Measurements from ENCODE around the gene NATD1.

The NATD1 gene

GRCh38 chr17:21275047-21275578 is 21.9 kb upstream of the NATD1 start:
- DNase-seq, result no peak

GRCh38 chr17:21272881-21273792 is 19.9 kb upstream of the NATD1 start:
- DNase-seq, result no peak

DNA sequence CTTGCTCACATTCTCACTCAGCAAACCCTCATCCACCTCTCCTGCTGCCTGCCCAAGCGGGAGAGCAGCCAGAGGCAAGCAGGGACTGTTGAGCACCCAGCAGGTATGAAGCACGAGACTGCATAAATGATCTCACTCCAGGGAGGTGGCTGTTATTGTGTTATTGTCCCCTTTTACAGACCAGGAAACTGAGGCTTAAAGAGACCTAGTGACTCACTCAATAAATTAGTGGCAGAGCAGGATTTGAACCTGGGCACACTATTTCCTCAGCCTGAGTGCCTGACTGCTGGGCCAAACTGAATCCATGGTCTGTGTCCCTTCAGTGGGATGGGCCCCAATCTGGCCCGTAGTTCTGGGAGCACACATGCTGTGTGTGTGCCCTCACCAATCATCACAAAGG is 19.0 kb upstream of the NATD1 start:
- no peak for DNase-seq

- no peak for DNase-seq
Measured at GRCh38 chr17:21271454-21272183, 18.4 kb upstream of the NATD1 start.

- no peak for DNase-seq
Measured at GRCh38 chr17:21269394-21269793, 16.2 kb upstream of the NATD1 start.

GRCh38 chr17:21268596-21269188 is 15.5 kb upstream of the NATD1 start:
- no peak for DNase-seq

DNA sequence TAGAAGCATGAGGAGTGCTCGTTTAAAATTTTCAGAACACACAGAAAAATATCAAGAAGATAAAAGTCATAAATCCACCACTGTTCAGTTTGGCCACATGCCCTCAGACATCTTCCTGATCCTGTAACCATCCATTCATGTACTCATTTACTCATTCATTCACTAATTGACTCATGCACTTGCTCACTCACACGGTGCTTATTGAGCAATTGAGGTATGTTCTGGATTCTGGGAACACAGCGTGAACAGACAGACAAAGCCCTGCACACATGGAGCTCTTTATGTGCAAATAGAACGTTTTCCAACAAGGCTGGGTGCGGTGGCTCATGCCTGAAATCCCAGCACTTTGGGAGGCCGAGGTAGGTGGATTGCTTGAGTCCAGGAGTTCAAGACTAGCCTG is 10.2 kb upstream of the NATD1 start:
- DNase-seq, result no peak

- DNase-seq, result no peak
Measured at GRCh38 chr17:21262259-21262993, 9.2 kb upstream of the NATD1 start.

GRCh38 chr17:21258593-21258992 is 5.4 kb upstream of the NATD1 start:
- no peak for DNase-seq

DNA sequence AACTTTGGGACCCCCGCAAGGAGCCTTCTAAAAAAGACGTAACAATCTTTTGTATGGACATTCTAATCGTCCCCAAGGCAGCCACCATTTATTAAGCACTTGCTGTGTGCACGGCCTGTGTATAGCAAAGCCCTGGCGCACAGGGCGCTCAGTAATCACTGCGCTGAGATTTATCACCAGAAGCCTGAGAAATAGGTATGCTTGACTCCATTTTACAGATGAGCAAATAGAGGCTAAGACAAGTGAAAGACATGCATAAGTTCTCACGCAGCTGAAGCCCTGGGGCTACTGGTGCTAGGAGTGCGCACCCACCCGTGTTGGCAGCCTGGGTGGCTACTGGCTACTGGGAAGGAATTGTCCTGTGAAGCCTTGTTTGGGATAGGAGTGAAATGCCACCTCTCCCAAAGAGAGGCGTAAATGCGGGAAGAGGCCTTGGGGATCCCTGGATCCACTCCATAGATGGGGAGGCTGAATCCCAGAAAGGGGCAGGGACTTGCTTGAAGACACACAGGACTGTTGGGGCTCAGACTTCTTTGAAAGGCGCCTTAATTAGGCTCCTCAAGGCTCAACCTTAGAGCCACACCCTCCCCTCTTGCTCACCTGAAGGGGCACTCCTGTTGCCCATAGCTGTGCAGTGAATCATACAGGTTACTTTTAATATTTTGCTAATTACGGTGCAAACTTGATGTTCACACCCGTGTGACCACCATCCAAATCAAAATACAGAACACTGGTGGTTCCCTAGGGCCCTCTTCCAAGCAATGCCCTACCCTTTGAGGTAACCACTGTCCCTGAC is 634 bp upstream of the NATD1 start:
- no peak for DNase-seq

DNA sequence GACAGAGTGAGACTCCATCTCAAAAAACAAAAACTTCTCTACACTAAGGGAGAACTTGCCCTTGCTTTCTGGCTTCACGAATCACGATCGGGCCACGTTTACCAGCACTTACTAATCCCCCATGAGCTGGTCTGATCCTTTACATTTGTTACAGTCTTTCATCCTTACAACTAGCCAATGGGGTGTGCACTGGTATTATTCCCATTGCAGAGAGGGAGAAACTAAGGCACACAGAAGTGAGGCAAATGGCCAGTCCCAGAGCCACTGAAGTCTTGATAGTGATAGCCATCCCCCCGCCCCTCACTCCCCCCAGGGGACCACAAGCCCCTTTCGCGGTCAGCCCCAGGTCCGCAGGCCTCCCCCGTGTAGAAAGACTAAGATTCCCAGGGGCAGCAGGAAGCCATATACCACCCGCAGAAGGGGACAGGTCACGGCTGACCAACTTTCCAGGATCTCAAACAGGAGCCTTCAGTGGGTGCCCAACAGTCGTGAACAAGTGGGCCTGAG is 868 bp downstream of the NATD1 start:
- no peak for DNase-seq

DNA sequence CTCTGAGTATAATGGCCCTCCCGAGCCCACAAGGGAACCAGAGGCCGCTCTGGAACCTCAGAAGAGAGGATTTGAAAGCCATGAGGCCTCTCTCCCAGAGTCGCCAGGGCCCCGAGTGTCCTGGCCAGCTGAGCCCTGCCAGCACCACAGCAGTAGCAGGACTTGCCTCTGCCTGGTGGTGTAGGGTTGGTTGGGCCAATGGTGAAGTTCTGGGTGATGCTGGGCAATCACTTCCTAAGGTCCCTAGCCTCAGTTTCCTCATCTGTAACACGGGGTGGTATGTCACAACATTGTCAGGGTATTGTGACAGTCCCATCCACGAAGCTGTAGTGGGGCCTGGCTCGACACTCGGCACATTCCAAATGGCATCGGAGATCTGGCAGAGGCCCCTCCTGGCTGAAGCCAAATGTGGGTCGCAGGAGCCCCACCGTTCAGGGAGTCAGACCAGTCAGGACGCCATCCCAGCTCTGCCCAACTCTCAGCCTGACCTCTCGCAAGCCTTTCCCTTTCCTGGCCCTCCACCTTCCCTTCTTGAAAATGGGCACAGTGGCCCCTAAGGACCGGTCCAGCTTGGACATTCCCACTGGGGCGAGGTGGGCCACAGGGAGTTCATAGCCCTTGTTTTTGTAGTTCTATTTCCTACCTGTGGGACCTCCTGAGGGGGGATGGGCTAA is 1.7 kb downstream of the NATD1 start:
- no peak for DNase-seq

DNA sequence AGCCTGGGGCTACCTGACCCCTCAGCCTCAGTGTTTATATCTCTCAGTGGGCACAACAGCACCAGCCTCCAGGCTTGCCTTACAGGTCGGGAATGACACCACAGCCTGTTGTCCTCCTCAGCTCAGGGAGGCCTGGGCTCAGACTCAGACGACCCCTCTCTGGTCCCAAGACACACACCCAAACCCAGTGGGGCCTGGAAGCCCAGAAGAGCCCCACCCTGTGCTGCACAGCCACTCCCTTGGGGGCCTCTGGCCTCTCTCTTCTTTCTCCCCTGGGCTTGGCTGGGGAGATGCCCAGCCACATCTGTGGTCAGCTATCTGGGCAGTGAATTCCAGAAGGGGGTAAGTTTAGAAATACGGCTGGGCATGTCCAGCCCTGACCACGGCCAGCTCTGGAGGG is 2.4 kb downstream of the NATD1 start:
- DNase-seq, result no peak

GRCh38 chr17:21249920-21250703 is 3.1 kb downstream of the NATD1 start:
- no peak for DNase-seq

DNA sequence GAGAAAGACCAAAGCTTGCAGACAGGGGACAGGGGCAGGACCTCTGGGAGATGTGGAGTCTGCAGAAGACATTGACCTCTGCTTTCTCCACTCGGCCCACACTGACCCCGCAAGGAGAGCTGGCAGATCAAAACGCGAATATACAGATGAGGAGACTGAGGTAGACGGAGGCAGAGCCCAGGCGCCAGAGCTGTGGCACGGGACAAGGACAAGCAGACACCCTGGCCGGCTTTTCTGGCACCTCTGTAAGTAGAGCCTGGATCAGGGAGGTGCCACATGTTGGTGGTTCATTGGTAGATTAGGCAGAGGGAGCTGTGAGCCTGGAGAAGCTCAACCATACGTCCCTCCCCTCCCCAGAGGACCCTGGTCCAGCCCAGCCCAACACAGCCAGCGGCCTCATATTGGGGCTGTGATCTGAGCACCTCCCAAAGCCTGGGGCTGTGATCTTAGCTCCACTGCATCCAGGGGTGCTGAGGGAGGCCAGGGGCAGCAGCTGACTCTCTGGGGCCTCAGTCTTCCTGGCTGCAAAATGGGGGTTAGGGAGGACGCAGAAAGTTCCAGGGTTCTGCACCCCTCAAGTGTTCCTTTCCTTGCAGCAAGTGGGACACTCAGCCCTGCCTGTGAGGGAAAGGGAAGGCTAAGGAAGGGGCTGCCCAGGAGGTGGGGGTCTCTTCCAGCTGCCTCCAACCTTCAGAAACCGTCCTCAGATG is 4.0 kb downstream of the NATD1 start:
- no peak for DNase-seq

DNA sequence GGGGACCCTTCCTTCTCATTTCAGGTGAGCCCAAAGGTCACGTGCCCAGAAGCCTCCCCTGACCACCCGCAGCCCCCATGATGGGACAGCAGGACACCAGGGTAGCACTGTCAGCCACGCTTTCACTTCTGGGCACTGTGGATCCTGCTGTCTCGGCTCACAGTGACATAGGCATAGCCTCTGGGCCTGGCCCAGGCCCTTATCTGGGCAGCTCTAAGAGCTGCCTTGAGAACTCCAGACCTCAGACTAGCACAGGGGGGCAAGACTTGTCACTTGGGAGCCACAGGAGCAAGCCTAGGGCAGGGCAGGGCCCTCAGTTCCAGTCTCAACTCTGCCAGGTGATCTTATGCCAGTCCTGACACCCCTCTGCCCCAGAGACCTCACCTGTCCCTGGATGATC is 4.7 kb downstream of the NATD1 start:
- no peak for DNase-seq

GRCh38 chr17:21247552-21248258 is 5.5 kb downstream of the NATD1 start:
- DNase-seq, result no peak

GRCh38 chr17:21246698-21247097 is 6.5 kb downstream of the NATD1 start:
- no peak for DNase-seq

- no peak for DNase-seq
Measured at GRCh38 chr17:21245639-21246084, 7.5 kb downstream of the NATD1 start.

All from activated effector memory CD4-positive, alpha-beta T cell treated with anti-CD3 and anti-CD28 coated beads, Interleukin-2, amount 50 U/mL, for 16 hours (primary cell).